Activated CD4-positive, alpha-beta T cell treated with anti-CD3 and anti-CD28 coated beads for 36 hours (primary cell): ENCODE measurements around the gene CHRD. TPM values are rescaled to one million over a fixed set of nuclear protein-coding genes. Genes with fewer than 3 reads are reported as not detected.
A peak's percentile ranks its signal among the peaks of the same experiment; 100 is the strongest.

ENCODE experiments used
- ATAC-seq: fragments of 200-7000 bp; cut with Tn5 transposase; one replicate; pipeline ENCODE4 v1.10.0; 2021; ENCODE audit warnings: mild to moderate bottlenecking, moderate library complexity
- CTCF ChIA-PET: fragments of 350-600 bp; sonication (Branson Sonifier 250); formaldehyde crosslinking; loops from one replicate; lab custom pipeline; 2021; ENCODE audit warnings: antibody characterized with exemption; lab: Charles Lee
- POLR2A ChIA-PET: fragments of 350-600 bp; sonication (Branson Sonifier 250); formaldehyde crosslinking; loops from one replicate; lab custom pipeline; 2021; ENCODE audit warnings: antibody characterized with exemption, inconsistent platforms; lab: Charles Lee
- DNase-seq: peaks from one replicate; pipeline ENCODE4 v3.0.0-alpha.2; 2020
- H3K27ac Mint-ChIP-seq: one replicate; pipeline ENCODE4 v1.8.0; 2021; ENCODE audit warnings: mixed read lengths
- H3K27me3 Mint-ChIP-seq: one replicate; pipeline ENCODE4 v1.8.0; 2021; ENCODE audit warnings: mixed read lengths
- H3K36me3 Mint-ChIP-seq: one replicate; pipeline ENCODE4 v1.8.0; 2021; ENCODE audit warnings: low read depth, mixed read lengths
- H3K4me1 Mint-ChIP-seq: one replicate; pipeline ENCODE4 v1.8.0; 2021; ENCODE audit warnings: mixed read lengths
- H3K4me3 Mint-ChIP-seq: one replicate; pipeline ENCODE4 v1.8.0; 2021; ENCODE audit warnings: mild to moderate bottlenecking, moderate library complexity, mixed read lengths
- H3K9me3 Mint-ChIP-seq: one replicate; pipeline ENCODE4 v1.8.0; 2021; ENCODE audit warnings: low read depth, mixed read lengths
- intact Hi-C, 2 experiments: fragments of 100-400 bp; cut with DNase I in 1 of 2; cut with micrococcal nuclease in 1 of 2; formaldehyde crosslinking; loops; one replicate each; pipeline versions ENCODE4 v1.14.2 to v1.15.1; 2022 to 2024; cut with DNase I, micrococcal nuclease
- total RNA-seq, 2 experiments: library from RNA; stranded (reverse); gene quantifications; one replicate each; pipeline ENCODE4 v1.2.3, GENCODE V29; 2021

CHRD gene
- total RNA-seq, result under 1 TPM in 1 of 2 experiments, not detected in 1; 0.23 TPM

DNA sequence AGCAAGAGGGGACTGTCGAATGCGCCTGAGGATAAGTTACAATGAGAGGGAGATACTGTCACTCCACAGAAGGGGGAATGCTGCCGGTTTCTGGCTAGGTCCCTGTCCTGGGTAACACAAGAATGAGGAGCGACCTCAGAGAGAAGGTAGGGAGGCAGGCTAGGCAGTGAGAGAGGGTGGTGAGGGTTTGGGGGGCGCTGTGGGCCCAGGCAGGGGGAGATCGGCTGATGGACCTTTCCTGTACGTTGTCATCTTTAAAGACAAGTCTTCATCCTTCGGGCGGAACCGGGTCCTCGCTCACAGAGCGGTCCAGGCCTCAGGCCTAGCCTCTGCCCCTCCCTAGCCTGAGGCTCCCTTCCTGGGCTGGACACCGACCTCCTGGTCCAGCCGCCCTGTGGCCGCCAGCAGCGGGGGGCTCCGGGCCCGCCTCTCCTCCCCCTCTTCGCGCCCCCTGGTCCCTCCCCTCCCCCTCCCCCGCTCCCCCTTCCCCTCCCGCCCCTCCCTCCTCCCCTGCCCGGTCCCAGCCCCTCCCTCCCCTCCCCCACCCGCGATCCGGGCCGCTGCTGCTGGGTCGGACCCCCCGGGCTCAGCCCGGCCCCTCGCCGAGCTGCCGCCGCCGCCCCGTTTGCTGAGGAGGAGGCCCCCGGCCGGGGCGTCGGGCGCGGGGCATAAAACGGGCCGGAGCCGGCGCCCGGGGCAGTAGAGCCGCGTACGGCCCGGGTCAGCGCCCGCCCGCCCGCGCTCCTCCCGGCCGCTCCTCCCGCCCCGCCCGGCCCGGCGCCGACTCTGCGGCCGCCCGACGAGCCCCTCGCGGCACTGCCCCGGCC is at the start of gene CHRD:
Gene CHRD, plus strand, starts transcription at position 697 of the 827 bp plus-strand sequence. CDS start 265 bp downstream, outside the sequence.
- no peaks in the 10 kb centered on the region for H3K36me3 Mint-ChIP-seq
- DNase-seq (no peak), ATAC-seq (no peak)
- H3K27ac Mint-ChIP-seq, result no peak within 1 kb of the TSS
- peaks cover 6% of the 10 kb centered on the region for H3K4me1 Mint-ChIP-seq
- H3K4me3 Mint-ChIP-seq, result peak within 1 kb of the TSS; percentile 41
- ChIA-PET POLR2A (no interaction called here), CTCF (interaction anchor here (1.6 kb wide), 1 partner anchor 8 kb away, joined by 5 read pairs; no protein-coding TSS in a partner anchor)
- no peaks in the 10 kb centered on the region for H3K9me3 Mint-ChIP-seq
- intact Hi-C loops, result no loop called here
- H3K27me3 Mint-ChIP-seq, result peaks cover 46% of the 10 kb centered on the region

DNA sequence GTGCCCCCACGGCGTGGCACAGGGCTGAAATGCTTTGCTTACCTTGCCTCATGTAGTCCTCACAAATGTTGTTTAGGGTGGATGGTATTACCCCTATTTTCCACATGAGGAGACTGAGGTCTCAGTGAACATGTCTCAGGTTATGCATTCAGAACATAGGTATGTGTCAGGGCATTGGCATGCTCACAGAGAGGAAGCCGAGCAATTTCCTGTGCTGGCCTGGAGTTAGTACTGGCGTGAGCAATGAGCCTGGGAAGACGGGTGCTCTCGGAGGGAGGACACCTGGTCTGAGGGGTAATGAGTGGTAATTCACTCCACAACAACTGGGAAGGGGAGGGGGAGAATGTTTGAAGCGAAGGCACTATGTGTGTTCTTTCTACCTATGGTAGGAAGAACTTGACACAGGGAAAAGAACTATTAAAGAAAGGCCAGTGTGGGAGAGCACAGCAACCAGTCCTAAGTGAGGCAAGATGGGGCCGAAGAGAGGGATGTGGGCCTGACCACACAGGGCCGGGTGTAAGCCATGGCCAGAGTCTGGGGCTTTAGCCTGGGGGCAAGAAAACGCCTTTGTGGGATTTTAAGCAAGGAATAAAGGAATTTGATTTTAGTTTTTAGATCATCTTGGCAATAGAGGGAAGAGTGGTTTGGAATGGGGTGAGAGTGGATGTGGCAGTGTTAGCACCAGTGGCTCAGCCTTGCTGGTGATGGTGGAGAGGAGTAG is 47.3 kb upstream of the CHRD start:
- Mint-ChIP-seq H3K4me3 (no peak overlapping the region), H3K4me1 (peaks cover 61% of the 10 kb centered on the region), H3K27me3 (no peaks in the 10 kb centered on the region), H3K9me3 (no peaks in the 10 kb centered on the region), H3K36me3 (peaks cover 72% of the 10 kb centered on the region), H3K27ac (peak overlapping the region; percentile 90)
- CTCF ChIA-PET, result no interaction called here
- intact Hi-C loops, result loop anchor here in 1 of 2 experiments (10.0 kb wide), 1 partner anchor 1602 kb away; the partner anchor contains the start of gene TRA2B
- DNase-seq (no peak), ATAC-seq (no peak)
- POLR2A ChIA-PET, result no interaction called here

DNA sequence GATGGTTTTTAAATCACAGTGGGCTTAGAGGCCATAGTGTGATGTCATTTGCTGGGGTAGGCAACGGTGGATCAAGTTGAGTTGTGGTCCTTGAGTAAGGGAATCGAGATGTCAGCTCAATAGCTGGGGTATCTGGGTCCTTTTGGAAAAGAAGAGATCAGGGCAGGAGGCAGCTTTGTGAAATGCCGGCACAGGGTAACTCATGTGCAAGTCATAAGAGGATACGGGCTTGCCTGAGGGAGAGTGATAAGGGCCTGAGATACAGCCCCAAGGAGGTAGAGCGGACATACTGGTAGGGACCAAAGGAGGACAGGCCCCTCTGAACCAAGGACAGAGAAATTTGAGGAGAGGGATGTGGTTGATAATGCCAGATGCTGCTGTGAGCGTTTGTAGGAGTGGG is 46.7 kb upstream of the CHRD start:
- Mint-ChIP-seq H3K4me1 (peaks cover 68% of the 10 kb centered on the region), H3K4me3 (no peak overlapping the region), H3K36me3 (peaks cover 66% of the 10 kb centered on the region), H3K27ac (peak overlapping the region; percentile 90), H3K27me3 (no peaks in the 10 kb centered on the region), H3K9me3 (no peaks in the 10 kb centered on the region)
- ChIA-PET POLR2A (no interaction called here), CTCF (interaction anchor here (0.7 kb wide), 1 partner anchor 14 kb away, joined by 3 read pairs; no protein-coding TSS in a partner anchor)
- ATAC-seq, result no peak
- intact Hi-C loops, result loop anchor here in 1 of 2 experiments (10.0 kb wide), 1 partner anchor 1602 kb away; the partner anchor contains the start of gene TRA2B
- no peak for DNase-seq

DNA sequence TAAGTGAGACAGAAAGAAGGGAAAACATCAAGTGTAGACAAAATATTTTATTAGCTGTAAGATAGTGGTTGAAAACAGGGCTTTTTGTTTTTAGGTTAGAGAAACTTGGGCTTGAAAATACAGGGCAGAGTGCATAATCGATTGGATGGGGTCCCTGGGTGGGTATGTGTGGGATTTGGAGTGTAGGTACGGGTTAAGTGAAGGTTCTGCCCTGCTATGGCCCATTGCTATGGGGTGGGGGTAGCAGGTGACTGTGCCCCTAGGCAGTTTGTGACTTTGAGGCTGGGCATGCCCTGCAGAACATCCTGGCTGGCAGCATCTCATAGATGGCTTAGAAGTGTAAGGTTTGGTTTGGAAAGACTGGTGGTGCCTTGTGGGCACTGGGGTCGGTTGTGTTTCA is 46.2 kb upstream of the CHRD start:
- intact Hi-C loops, result loop anchor here (1.0 to 10.0 kb wide), 3 partner anchors 17 to 1601 kb away; partner anchors contain the start of gene TRA2B (in 1 of the 2)
- peaks cover 61% of the 10 kb centered on the region for H3K36me3 Mint-ChIP-seq
- H3K27me3 Mint-ChIP-seq, result no peaks in the 10 kb centered on the region
- DNase-seq (no peak), ATAC-seq (no peak)
- no peaks in the 10 kb centered on the region for H3K9me3 Mint-ChIP-seq
- H3K27ac Mint-ChIP-seq, result peak overlapping the region; percentile 90
- POLR2A ChIA-PET, result no interaction called here
- no peak overlapping the region for H3K4me3 Mint-ChIP-seq
- CTCF ChIA-PET, result interaction anchor here (0.7 kb wide), 1 partner anchor 15 kb away, joined by 3 read pairs; no protein-coding TSS in a partner anchor
- peaks cover 67% of the 10 kb centered on the region for H3K4me1 Mint-ChIP-seq

DNA sequence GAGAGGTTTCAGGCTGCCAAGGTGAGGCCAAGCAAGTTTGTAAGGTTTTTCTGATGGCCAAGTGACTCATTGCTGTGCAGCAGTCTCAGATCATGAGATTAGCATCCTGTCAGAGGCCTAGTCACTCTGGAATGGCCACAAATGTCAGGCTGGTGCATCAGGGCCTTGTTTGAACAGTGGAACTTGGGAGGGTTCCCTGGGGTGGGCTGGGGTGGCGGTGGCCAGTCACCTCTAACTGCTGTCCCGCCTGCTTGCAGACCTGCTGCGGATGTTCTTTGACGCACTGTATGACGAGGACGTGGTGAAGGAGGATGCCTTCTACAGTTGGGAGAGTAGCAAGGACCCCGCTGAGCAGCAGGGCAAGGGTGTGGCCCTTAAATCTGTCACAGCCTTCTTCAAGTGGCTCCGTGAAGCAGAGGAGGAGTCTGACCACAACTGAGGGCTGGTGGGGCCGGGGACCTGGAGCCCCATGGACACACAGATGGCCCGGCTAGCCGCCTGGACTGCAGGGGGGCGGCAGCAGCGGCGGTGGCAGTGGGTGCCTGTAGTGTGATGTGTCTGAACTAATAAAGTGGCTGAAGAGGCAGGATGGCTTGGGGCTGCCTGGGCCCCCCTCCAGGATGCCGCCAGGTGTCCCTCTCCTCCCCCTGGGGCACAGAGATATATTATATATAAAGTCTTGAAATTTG is 45.2 kb upstream of the CHRD start:
- DNase-seq (peak; percentile 71), ATAC-seq (peak; percentile 74)
- Mint-ChIP-seq H3K36me3 (peaks cover 51% of the 10 kb centered on the region), H3K4me1 (peaks cover 65% of the 10 kb centered on the region), H3K4me3 (no peak overlapping the region), H3K27ac (peak overlapping the region; percentile 90), H3K9me3 (no peaks in the 10 kb centered on the region), H3K27me3 (no peaks in the 10 kb centered on the region)
- intact Hi-C loops, result loop anchor here (1.0 to 10.0 kb wide), 7 partner anchors 18 to 1600 kb away; partner anchors contain the start of genes AP2M1 (in 1 of the 2), EIF4G1 (in 1 of the 2), PSMD2 (in 1 of the 2) and TRA2B (in 1 of the 2)
- POLR2A ChIA-PET, result interaction anchor here (0.7 kb wide), 1 partner anchor 29 kb away, joined by 4 read pairs; no protein-coding TSS in a partner anchor
- CTCF ChIA-PET, result interaction anchor here (1.3 kb wide), 1 partner anchor 179 kb away, joined by 3 read pairs; no protein-coding TSS in a partner anchor

DNA sequence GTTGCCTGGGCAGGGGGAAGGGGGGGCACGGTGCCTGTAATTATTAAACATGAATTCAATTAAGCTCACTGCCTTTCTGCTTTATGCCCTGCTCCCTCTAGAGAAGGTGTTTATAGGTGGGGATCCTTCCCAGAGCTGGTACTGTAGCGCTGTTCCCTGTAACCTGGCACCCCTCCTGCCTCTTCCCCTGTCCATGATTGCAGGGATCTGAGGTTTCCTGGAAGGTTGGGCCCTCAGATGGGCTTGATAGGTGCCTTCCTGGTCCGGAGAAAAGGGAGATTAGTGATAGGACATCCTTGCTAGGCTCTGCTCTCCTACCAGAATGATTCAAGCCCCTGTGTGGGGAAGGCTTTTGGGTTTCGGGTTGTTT is 44.6 kb upstream of the CHRD start:
- Mint-ChIP-seq H3K36me3 (peaks cover 47% of the 10 kb centered on the region), H3K4me3 (peak overlapping the region; percentile 75), H3K4me1 (peaks cover 62% of the 10 kb centered on the region), H3K27ac (peak overlapping the region; percentile 85), H3K27me3 (no peaks in the 10 kb centered on the region), H3K9me3 (no peaks in the 10 kb centered on the region)
- CTCF ChIA-PET, result interaction anchor here (0.8 to 1.3 kb wide), 3 partner anchors 9 to 178 kb away, joined by 3 to 4 read pairs (median 3); no protein-coding TSS in a partner anchor
- POLR2A ChIA-PET, result interaction anchor here (0.6 to 0.7 kb wide), 2 partner anchors 9 to 28 kb away, joined by 3 to 4 read pairs; no protein-coding TSS in a partner anchor
- intact Hi-C loops, result loop anchor here (1.0 to 10.0 kb wide), 5 partner anchors 21 to 1600 kb away; partner anchors contain the start of genes AP2M1 (in 1 of the 2), EIF4G1 (in 1 of the 2), PSMD2 (in 1 of the 2) and TRA2B (in 1 of the 2)
- DNase-seq, result no peak
- no peak for ATAC-seq

DNA sequence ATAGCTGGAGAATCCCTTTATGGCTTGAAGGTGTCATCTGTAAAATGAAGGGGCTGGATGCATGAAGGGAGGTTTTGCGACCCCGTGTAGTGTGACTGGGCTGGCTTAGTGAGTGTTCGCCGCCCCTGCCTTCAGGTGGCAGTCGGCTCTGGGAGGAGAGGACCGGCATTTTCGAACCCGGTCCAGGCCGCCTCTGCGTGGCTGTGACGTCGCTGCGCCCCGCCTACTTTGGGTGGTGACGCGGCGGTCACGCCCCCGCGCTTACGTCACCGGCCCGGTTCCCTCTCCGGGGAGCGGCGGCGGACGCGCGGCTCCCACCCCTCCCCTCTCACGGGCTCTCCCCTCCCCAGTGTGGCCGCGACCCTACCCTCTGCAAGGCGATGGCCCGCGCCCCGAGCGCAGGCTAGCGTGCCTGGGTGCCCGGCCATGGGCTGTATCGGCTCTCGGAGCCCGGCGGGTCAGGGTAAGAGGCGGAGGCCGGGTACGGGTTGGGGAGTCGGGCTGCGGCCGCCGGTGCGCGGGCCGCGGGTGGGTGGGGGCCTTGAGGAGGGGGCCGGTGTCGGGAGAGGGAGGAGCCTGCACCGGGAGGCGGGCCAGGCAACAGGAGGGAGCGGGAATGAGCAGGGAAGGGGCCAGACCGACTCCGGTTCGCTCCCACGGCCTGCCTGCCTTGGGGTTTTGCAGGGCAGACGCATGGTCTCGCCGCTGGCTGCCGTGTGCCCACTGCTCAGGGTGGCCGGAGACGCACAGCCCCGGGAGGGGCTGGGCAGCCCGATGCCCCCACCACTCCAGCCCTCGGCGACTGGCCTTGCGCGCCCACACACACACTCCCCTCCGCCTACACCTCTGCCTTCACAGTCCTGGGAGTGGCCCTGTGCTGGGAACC is 44.0 kb upstream of the CHRD start:
- Mint-ChIP-seq H3K36me3 (peaks cover 43% of the 10 kb centered on the region), H3K27ac (peak overlapping the region; percentile 85), H3K4me1 (peaks cover 62% of the 10 kb centered on the region), H3K9me3 (no peaks in the 10 kb centered on the region), H3K27me3 (no peaks in the 10 kb centered on the region), H3K4me3 (peak overlapping the region; percentile 75)
- peak; percentile 92 for DNase-seq
- POLR2A ChIA-PET, result interaction anchor here (0.6 to 1.0 kb wide), 3 partner anchors 10 to 27 kb away, joined by 3 to 4 read pairs (median 3); no protein-coding TSS in a partner anchor
- intact Hi-C loops, result loop anchor here (1.0 to 10.0 kb wide), 5 partner anchors 22 to 1599 kb away; partner anchors contain the start of genes AP2M1 (in 1 of the 2), EIF4G1 (in 1 of the 2), PSMD2 (in 1 of the 2) and TRA2B (in 1 of the 2)
- CTCF ChIA-PET, result interaction anchor here (0.8 to 1.3 kb wide), 3 partner anchors 9 to 178 kb away, joined by 3 to 4 read pairs (median 3); no protein-coding TSS in a partner anchor
- peak; percentile 50 for ATAC-seq

DNA sequence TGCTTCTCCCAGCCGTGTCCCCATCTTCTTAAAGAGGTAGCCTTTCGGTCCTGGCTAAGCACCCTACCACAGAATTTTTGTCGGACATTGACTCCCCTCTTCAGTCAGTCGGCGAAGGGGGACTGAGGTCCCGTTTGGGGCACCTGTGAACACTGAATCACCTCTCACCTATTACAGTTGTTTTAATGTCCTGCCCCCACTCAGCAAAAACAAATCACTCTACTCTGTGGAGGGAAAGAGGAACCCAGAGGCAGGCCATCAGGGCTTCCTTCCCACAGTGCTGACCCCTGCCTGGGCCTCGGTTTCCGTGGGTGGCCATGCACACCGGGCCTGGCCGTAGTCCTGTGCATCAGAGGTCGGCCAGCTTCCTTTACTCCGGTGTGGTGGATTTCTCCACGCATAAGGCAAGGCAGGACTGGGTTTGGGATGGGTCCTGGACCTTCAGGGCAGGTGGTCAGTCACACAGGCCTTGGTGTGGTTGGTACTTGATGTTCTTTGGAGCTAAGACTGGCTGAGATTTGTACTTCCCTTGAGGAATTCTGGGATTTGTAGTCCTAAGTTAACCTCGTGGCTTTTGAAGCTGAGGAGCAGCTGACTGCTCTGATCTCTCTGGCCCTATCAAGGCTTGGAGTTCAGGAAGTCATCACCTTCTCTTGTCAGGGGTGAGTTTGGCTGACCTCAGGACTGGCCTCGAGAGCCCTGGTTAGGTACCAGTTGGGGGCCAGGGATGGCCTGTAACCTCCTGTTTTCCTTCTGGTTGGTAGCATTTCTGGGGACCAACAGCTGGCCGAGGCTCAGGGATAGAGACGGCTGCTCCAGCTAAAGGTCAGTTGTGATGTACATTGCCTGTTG is 43.1 kb upstream of the CHRD start:
- intact Hi-C loops, result loop anchor here in 1 of 2 experiments (10.0 kb wide), 1 partner anchor 1598 kb away; the partner anchor contains the start of gene TRA2B
- DNase-seq (no peak), ATAC-seq (no peak)
- peaks cover 35% of the 10 kb centered on the region for H3K36me3 Mint-ChIP-seq
- H3K4me3 Mint-ChIP-seq, result peak overlapping the region; percentile 75
- CTCF ChIA-PET, result interaction anchor here (0.6 to 1.4 kb wide), 5 partner anchors 25 to 824 kb away, joined by 3 to 4 read pairs (median 3); partner anchors contain the start of genes CLCN2 and POLR2H
- peak overlapping the region; percentile 73 for H3K27ac Mint-ChIP-seq
- no peaks in the 10 kb centered on the region for H3K9me3 Mint-ChIP-seq
- no peaks in the 10 kb centered on the region for H3K27me3 Mint-ChIP-seq
- POLR2A ChIA-PET, result interaction anchor here (1.0 kb wide), 2 partner anchors 17 to 20 kb away, joined by 3 to 4 read pairs; no protein-coding TSS in a partner anchor
- peaks cover 59% of the 10 kb centered on the region for H3K4me1 Mint-ChIP-seq

DNA sequence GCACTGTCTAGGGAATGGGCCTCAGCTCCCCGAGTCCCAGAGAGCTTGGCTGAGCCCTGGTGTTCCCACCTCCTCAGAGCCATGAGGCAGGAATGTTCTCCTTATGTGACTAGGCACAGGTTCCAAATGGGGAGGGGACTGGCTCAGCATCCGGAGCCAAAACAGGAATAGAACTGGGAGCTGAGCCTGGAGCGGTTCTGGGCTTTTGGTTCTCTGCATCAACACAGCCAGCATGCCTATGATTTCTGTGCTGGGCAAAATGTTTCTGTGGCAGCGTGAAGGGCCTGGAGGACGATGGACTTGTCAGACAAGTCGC is 42.5 kb upstream of the CHRD start, which contains the start of gene FAM131A:
Gene FAM131A, plus strand, starts transcription at position 202 of the 316 bp plus-strand sequence. Its CDS starts 31 bp downstream, at position 233.
- peaks cover 54% of the 10 kb centered on the region for H3K4me1 Mint-ChIP-seq
- peak within 1 kb of the TSS; percentile 73 for H3K27ac Mint-ChIP-seq
- H3K36me3 Mint-ChIP-seq, result peaks cover 30% of the 10 kb centered on the region
- POLR2A ChIA-PET, result interaction anchor here (0.8 to 1.0 kb wide), 3 partner anchors 17 to 21 kb away, joined by 3 to 4 read pairs (median 3); no protein-coding TSS in a partner anchor
- no peak for DNase-seq
- no peak for ATAC-seq
- H3K4me3 Mint-ChIP-seq, result peak within 1 kb of the TSS; percentile 75
- H3K9me3 Mint-ChIP-seq, result no peaks in the 10 kb centered on the region
- intact Hi-C loops, result loop anchor here in 1 of 2 experiments (10.0 kb wide), 1 partner anchor 1597 kb away; the partner anchor contains the start of gene TRA2B
- no peaks in the 10 kb centered on the region for H3K27me3 Mint-ChIP-seq
- CTCF ChIA-PET, result interaction anchor here (0.6 to 1.4 kb wide), 5 partner anchors 25 to 824 kb away, joined by 3 to 4 read pairs (median 3); partner anchors contain the start of genes CLCN2 and POLR2H
